ENCODE data around the gene SEMA4D.

- TF ChIP-seq TRIM28 (IDR thresholded peaks at IDR 0.05): no peak
- TF ChIP-seq SMARCA4 (IDR thresholded peaks at IDR 0.05): no peak
- TF ChIP-seq CTCF (IDR thresholded peaks at IDR 0.05 in 2 of 3, conservative IDR thresholded peaks at IDR 0.05 in 1 of 3; ENCODE audit: insufficient read depth in 2 of 3, low read depth in 1 of 3, low read length in 3 of 3): no peak
- no peak for TF ChIP-seq KLF6 (CRISPR knock-in tag; IDR thresholded peaks at IDR 0.05; ENCODE audit: borderline replicate concordance)
These were observed 77.3 kb downstream of the SEMA4D start for GRCh38 chr9:89420397-89421178.

All from K562 (cell line).